ENCODE data around the gene FBXO38.

Gene FBXO38

DNA sequence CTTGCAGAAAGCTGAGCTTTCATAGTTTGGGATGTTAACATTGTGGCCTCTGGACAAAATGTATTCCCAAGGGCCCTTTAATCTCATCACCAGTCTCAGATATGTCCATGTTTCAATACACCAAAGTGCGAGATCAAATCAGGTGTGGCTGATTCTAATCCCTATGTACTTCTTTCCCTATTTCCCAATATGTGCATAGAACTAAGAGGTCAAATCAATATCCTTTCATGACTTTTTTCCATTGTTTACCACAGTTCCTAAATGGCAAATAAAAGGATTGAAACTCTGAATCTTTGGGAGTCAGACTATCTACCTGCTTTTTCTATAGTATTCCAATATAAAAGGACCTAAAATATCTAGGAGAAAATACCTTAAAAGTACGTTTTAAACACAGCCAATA lies 105.0 kb downstream of the FBXO38 start:
- H4K20me1 ChIP-seq (ENCODE audit: insufficient read depth, low read length): no peaks in the 10 kb centered on the region
- H3K27me3 ChIP-seq (ENCODE audit: insufficient read depth, low read length): no peaks in the 10 kb centered on the region
- H3K4me1 ChIP-seq (ENCODE audit: insufficient read depth, low read length, severe bottlenecking): no peaks in the 10 kb centered on the region
- no peak overlapping the region for H3K27ac ChIP-seq (ENCODE audit: low read depth, low read length, poor library complexity, severe bottlenecking)
- no peaks in the 10 kb centered on the region for H3K79me2 ChIP-seq (ENCODE audit: insufficient read depth, low read length)
- no peak overlapping the region for H3K4me3 ChIP-seq (ENCODE audit: low read depth, low read length, poor library complexity, severe bottlenecking)
- no peak overlapping the region for H3K4me2 ChIP-seq (ENCODE audit: low read length)
- no peaks in the 10 kb centered on the region for H3K9me2 ChIP-seq (ENCODE audit: low read depth, low read length)
- no peak overlapping the region for H2AFZ ChIP-seq (ENCODE audit: low read length)
- no peaks in the 10 kb centered on the region for H3K9me3 ChIP-seq (ENCODE audit: low read length)
- no peaks in the 10 kb centered on the region for H3F3A ChIP-seq (ENCODE audit: insufficient read depth, low read length)
- H3K36me3 ChIP-seq (ENCODE audit: insufficient read depth, low read length): no peaks in the 10 kb centered on the region
- no peak overlapping the region for H3K9ac ChIP-seq (ENCODE audit: low read length)
- no peak for TF ChIP-seq EZH2 (IDR thresholded peaks at IDR 0.05; ENCODE audit: borderline replicate concordance, low read length)
- TF ChIP-seq, protein P1, sequence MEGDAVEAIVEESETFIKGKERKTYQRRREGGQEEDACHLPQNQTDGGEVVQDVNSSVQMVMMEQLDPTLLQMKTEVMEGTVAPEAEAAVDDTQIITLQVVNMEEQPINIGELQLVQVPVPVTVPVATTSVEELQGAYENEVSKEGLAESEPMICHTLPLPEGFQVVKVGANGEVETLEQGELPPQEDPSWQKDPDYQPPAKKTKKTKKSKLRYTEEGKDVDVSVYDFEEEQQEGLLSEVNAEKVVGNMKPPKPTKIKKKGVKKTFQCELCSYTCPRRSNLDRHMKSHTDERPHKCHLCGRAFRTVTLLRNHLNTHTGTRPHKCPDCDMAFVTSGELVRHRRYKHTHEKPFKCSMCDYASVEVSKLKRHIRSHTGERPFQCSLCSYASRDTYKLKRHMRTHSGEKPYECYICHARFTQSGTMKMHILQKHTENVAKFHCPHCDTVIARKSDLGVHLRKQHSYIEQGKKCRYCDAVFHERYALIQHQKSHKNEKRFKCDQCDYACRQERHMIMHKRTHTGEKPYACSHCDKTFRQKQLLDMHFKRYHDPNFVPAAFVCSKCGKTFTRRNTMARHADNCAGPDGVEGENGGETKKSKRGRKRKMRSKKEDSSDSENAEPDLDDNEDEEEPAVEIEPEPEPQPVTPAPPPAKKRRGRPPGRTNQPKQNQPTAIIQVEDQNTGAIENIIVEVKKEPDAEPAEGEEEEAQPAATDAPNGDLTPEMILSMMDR (IDR thresholded peaks at IDR 0.05; ENCODE audit: low read length): no peak

DNA sequence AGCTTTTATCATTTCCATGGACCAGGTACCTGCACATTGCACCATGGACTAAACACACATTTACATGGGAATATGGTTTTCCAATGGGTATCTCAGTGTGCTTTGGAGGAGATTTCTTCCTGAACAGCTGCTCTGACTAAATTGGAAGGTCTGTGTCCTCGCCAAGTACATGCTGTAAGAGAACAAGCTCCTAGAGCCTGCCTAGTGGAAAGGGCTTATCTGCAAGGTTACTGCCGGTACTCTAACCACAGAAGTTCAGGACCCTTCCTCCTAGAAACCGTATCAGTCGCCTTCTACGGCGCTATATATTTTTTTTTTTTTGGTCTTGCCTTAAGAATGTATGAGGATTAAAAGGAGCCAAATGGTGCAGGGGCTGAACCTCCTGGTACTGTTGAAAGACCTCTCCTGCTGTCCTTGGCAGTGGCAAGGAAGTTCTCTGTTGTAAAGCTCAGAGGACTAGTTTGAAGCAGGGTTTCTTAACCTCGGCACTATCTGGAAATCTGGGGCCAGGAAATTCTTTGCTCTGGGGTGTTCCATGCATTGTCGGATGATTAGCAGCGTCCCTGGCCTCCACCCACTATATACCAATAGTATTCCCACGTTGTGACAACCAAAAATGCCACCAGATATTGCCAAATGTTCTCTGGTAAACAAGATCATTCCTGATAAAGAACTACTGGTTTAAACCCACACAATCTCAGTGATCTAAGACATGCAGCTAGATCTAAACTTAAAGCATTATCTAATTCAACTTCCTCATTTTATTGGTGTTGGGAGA lies 107.4 kb downstream of the FBXO38 start:
- Histone ChIP-seq H3K9ac (ENCODE audit: low read length) (no peak overlapping the region), H4K20me1 (ENCODE audit: insufficient read depth, low read length) (no peaks in the 10 kb centered on the region), H3K36me3 (ENCODE audit: insufficient read depth, low read length) (no peaks in the 10 kb centered on the region), H3F3A (ENCODE audit: insufficient read depth, low read length) (no peaks in the 10 kb centered on the region), H3K79me2 (ENCODE audit: insufficient read depth, low read length) (no peaks in the 10 kb centered on the region), H3K4me1 (ENCODE audit: insufficient read depth, low read length, severe bottlenecking) (no peaks in the 10 kb centered on the region), H3K27me3 (ENCODE audit: insufficient read depth, low read length) (no peaks in the 10 kb centered on the region), H3K9me2 (ENCODE audit: low read depth, low read length) (no peaks in the 10 kb centered on the region), H3K27ac (ENCODE audit: low read depth, low read length, poor library complexity, severe bottlenecking) (no peak overlapping the region), H3K4me3 (ENCODE audit: low read depth, low read length, poor library complexity, severe bottlenecking) (no peak overlapping the region), H3K9me3 (ENCODE audit: low read length) (no peaks in the 10 kb centered on the region), H3K4me2 (ENCODE audit: low read length) (no peak overlapping the region), H2AFZ (ENCODE audit: low read length) (no peak overlapping the region)
- TF ChIP-seq EZH2 (IDR thresholded peaks at IDR 0.05; ENCODE audit: borderline replicate concordance, low read length): no peak
- TF ChIP-seq, protein P1 (IDR thresholded peaks at IDR 0.05; ENCODE audit: low read length): no peak

DNA sequence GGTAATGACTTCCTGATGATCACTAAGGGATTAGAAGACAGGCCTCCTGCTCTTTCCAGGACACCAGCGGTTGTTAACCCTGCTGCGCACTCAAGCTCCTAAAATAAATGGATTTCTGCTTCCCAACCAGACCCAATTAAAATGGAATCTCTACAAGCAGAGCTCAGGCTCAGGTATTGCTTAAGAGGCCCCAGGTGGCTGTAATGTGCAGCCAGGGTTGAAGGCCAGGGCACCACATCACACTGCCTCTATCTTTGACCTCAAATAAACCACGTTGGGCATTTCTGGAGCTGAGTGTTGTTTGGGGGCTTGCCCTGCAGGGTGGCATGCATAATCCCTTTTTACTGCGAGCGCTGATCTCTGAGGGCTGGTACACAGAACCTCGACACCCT lies 108.0 kb downstream of the FBXO38 start:
- Histone ChIP-seq H3K9me3 (ENCODE audit: low read length) (no peaks in the 10 kb centered on the region), H3K36me3 (ENCODE audit: insufficient read depth, low read length) (no peaks in the 10 kb centered on the region), H3K27ac (ENCODE audit: low read depth, low read length, poor library complexity, severe bottlenecking) (no peak overlapping the region), H3K9me2 (ENCODE audit: low read depth, low read length) (no peaks in the 10 kb centered on the region), H3K4me2 (ENCODE audit: low read length) (no peak overlapping the region), H3K27me3 (ENCODE audit: insufficient read depth, low read length) (no peaks in the 10 kb centered on the region), H3K4me3 (ENCODE audit: low read depth, low read length, poor library complexity, severe bottlenecking) (no peak overlapping the region), H3F3A (ENCODE audit: insufficient read depth, low read length) (no peaks in the 10 kb centered on the region), H4K20me1 (ENCODE audit: insufficient read depth, low read length) (no peaks in the 10 kb centered on the region), H3K4me1 (ENCODE audit: insufficient read depth, low read length, severe bottlenecking) (no peaks in the 10 kb centered on the region), H2AFZ (ENCODE audit: low read length) (no peak overlapping the region), H3K79me2 (ENCODE audit: insufficient read depth, low read length) (no peaks in the 10 kb centered on the region), H3K9ac (ENCODE audit: low read length) (no peak overlapping the region)
- no peak for TF ChIP-seq EZH2 (IDR thresholded peaks at IDR 0.05; ENCODE audit: borderline replicate concordance, low read length)
- TF ChIP-seq, protein P1 (IDR thresholded peaks at IDR 0.05; ENCODE audit: low read length): no peak
